Prostate gland (tissue), 2 donors: Measurements from ENCODE around the gene MOGAT3.

Experiments used
- CTCF ChIP-seq, 4 experiments: fragments of 200-600 bp in 2 of 4; fragments of 450-650 bp in 2 of 4; sonication (generic) in 2 of 4; IDR thresholded peaks; 1 replicate in 3 of 4; 2 replicates in 1 of 4; pipeline ENCODE4 v1.5.1; 2016 to 2019; ENCODE audit warnings: antibody characterized with exemption in 4 of 4, mild to moderate bottlenecking in 2 of 4, moderate library complexity in 2 of 4
- POLR2A ChIP-seq: fragments of 450-650 bp; IDR thresholded peaks from one replicate; pipeline ENCODE4 v1.6.1; 2016; ENCODE audit warnings: antibody characterized with exemption, mild to moderate bottlenecking

GRCh38 chr7:101206665-101207042, 5.8 kb upstream of the MOGAT3 start:
- no peak for TF ChIP-seq CTCF (IDR thresholded peaks at IDR 0.05)
- no peak for TF ChIP-seq POLR2A
